NCI-H2196 (cell line): ENCODE results near the gene SLC48A1.

ENCODE experiments used
- DNase-seq: peaks from one replicate; lab custom pipeline; 2025; ENCODE audit not compliant: unreplicated experiment; lab: John Stamatoyannopoulos, UW

The SLC48A1 gene

GRCh38 chr12:47757840-47758583 lies 15.0 kb upstream of the SLC48A1 start:
- DNase-seq, result no peak

GRCh38 chr12:47758584-47758833 lies 14.5 kb upstream of the SLC48A1 start:
- no peak for DNase-seq

DNA sequence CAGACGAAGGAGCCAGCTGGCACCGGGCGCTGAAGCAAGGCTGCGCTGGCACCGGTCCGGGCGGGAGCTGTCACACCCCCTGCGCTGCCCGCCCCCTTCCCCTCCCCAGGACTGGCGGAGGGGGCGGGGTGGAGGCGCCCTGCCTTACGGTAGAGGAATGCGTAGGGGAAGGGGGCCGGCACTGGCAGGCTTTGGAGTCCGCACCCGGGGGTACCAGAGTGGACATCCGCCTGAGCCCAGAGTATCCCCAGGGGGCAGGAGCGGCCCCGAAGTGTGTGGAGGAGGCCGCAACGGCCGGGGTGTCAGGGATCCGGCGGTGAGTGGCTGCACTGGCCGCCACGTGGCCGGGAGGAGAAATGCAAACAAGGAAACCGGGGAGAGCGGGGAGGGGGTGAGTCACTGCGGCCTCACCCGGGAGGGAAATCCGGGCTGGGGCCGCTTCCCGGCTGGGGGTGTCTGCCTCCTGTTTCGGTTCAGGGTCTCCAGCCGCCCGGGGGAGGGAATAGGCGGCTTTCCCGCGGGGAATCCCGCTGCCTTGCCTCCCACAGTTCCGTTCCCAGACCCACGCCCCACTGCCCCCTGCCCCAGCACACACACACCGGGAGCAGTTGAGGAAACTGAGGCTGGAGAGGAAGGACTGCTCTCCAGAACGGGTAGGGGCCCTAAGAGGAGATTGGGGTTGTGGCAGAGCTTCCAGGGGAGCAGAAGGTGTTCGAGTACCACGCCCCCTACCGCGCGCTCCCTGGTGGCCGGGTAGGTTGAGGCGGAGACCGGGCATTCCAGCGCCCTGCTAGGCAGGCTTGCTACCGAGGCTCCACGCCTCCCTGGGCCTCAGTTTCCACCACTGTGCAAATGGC lies 14.0 kb upstream of the SLC48A1 start, which contains the start of gene RAPGEF3:
Gene RAPGEF3 (minus strand): TSS at position 47 of the 857 bp plus-strand sequence. CDS start 324 bp downstream, outside the sequence.
- DNase-seq, result peak; percentile 78

GRCh38 chr12:47762850-47763465 lies 10.1 kb upstream of the SLC48A1 start:
- DNase-seq, result no peak

DNA sequence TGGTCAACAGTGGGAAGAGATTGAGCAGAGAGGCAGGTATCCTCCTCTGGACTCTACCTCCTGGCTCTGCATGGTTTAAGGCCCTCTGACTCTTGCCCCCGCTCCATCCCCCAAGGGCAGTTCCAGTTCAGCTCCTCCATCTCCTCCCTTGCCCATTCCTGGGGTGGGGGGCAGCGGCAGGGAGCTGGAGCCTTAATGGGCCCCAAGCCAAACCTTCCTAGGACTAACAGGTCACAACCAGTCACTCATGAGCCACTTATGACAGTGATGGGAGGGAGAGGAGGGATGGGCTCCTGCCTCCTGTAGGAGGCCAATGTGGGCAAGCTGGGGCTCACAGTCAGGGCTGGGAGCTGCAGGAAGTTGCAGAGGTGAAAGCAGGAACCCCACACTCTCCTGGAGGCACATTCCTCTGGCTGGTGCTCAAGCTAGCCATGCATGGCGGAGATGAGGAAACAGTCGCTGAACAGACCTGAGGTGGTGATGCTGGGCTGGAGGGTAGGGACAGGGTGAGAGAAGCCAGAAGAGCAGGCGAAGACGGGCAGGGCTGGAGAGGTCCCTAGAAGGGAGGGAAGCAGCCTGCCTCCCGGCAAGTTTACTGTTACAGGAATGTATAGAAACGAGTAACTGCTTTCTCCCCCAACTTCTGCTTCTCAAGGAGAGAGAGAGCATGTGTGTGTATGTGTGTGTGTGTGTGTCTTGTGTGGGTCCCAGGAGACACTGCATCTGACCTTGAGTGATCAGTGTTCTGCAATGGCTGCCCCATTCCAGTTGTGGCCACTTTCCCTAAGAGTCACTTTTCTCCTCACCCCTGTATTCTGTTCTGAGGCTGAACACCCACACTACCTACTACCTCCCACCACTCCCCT lies 9.3 kb upstream of the SLC48A1 start:
- DNase-seq, result no peak

DNA sequence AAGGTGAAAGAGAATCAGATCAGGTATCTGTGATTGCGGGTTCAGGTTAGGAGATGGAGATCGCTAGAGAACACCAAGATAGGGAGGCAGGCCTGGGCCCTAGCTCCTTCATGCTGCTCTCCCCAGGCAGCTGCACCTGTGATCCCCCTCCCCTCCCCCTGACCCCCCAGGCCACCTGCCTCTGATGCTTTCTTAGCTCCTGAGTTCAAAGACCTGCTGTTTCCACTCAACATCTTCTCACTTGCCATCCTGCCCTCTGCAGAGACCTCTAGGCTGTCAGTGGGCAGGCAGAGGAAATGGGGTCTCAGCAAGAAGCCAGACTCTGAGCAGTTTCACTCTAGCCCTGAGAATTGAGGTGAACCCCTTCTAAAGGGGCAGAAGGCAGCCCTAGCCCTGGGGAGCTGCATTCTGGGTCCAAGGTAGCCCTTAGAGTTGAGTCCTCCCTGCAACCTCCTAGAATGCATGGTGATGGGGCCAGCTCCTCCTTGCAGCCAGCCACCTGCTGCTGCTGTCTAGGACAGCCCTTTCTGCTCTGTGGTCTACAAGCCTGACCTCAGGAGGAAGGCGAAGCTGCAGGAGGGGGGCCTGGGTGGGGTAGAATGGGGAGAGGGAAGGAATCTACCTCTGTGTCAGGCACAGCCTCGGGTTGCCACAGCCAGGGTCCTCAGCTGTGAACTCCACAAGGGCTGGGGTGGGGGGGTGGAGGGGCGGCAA lies 6.4 kb upstream of the SLC48A1 start:
- DNase-seq, result no peak

DNA sequence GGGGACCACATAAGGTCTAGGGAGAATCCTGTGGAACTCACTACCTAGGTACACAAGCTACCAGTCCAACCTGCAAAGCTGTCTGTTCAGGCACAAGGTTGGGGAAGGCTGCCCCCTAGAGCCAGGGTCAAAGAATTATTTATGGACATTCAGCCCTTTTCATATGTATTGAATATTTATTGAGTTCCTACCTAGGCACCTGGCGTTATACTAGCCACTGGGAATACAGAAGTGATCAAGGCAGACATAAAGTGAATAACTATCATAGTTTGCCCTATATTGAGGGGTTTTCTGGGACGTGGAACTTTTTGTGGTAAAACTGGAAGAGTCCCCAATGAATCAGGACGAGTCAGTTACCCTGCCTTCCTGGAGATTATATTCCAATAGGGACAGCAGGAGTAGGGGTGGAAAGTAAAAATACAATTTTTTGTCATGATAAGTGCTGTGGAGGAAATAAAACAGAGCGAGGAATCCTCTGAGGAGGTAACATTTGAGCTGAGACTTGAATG lies 5.8 kb upstream of the SLC48A1 start:
- DNase-seq, result peak; percentile 62

- no peak for DNase-seq
Observed at GRCh38 chr12:47768323-47768811, 4.7 kb upstream of the SLC48A1 start.

DNA sequence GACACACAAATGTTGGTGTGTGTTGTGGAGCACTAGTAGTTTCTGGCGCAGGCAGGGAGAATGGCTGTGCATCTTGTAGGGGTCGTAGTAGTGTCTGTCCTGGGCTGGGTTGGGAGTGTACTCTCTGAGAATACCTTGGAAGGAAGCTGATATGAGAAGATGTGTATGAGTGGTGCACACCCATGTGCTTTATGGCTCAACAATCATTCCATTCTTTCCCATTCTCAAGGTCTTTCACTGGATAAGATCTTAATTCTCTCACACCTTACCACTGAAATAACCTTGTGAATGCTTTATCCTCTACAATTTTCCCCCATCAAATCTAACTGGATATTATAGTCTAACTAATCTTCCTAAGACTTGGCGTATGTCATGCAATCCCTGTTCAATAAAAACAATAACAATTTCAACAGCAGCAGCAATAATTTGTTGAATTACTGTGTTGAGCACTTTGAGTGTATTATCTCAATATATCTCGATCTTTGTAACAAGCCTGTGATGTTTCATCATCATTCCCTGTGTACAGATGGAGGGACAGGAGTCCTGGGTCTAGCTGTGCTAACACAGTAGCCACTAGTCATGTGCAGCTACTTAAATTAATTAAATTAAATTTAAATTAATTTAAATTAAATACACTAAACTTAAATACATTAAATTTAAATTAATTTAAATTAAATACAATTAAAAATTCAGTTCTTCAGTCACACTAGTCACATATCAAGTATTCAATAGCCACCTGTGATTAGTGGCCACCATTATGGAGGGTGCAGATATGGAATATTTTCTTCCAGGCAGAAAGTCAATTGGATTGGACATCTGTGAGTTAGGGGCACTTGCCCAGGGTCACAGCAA lies 3.6 kb upstream of the SLC48A1 start:
- no peak for DNase-seq

DNA sequence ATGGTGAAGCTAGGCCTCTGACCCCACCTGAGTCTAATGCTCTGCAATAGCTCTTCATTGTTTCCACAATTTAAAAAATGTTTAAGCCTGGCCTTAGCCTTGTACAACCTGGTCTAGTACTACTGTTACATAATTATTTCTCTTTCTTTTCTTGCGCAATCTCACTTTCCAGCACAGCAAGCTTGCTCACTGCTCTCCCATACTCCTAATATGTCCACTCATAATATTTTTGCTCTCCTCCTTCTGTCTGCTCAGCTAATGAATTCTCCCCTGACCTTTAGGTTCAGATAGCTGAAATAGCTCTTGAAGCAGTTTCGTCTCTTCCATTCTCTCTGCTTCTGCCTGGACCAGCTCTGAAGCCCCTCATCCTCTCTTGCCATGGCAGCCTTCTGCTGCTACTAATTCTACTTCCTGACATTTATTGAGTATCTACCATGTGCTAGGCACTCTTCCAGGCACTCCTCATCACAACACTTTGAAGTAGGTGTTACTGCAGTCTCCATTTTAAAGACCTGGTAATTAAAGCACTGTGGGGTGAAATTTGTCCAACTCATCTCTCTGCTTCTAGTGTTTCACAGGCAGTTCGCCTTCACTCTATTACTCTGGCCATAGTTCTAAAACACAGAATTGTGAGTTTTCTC lies 2.8 kb upstream of the SLC48A1 start:
- DNase-seq, result no peak

GRCh38 chr12:47771304-47771703 lies 1.7 kb upstream of the SLC48A1 start:
- no peak for DNase-seq

- DNase-seq, result no peak
Observed at GRCh38 chr12:47772094-47772660, 861 bp upstream of the SLC48A1 start.

DNA sequence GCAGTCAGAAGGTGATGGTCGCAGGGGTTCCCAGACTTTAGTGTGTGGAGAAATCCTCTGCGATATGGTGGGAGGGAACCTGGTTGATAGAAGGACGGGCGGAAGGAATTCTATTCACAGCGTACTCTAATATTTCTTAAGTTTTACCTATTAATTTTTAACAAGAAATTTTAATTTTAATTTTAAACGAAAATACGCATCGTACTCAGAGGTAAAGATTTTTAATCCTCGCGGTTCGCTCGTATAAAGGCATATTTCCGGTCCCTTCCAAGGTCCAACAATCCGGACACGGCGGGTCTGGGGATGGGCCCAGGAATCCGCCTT lies 338 bp upstream of the SLC48A1 start:
- DNase-seq, result no peak

DNA sequence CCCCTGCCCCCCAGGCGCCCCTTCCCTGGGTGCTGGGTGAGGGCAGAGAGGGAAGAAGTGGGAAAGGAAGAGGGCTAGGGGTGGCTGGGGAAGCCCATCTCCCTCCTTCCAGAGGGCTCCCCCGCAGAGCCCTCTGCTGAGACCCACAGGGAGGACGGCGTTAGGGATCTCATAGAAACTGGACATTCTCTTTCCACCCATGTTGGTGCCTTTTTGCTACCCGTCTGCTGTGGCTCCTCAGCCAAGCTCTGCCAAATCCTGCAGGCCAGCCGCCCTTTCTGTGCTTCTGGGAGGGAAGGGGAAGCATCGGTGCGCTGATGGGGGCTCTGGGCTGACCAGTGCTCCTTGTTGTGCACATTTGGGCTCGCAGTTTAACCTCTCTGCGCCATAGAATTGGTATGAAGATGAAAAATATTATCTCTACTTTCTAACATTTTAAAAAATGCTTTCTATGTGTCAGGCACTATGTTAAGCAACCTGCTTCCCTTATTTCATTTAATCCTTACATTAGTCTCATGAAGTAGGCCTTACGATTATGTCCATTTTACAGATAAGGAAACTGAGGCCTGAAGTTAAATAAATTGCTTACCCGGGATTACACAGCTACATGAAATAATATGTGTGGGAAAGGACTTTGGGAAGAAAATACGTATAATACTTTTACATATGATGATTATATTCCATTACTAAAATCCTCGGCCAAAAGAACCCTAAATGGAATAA lies 981 bp downstream of the SLC48A1 start:
- DNase-seq, result no peak

DNA sequence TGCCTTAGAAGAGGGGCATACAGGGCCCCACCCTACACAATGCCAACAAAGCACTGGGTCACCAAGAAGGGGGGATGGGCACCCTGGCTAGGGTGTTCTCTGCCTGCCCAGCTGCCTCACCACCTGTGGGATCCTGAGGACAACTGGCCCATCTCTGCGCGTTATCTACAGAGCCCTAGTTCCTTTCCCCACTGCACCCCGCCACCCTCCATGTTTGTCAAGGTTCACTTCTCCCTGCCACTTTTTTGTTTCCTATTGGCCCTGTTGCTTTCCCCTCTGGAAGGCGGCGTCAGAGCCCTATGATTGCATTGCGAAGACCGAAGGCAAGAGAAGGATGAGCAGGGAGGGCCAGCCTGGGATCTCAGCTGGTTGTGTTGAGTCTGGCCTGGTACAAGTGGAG lies 1.6 kb downstream of the SLC48A1 start:
- DNase-seq, result no peak

DNA sequence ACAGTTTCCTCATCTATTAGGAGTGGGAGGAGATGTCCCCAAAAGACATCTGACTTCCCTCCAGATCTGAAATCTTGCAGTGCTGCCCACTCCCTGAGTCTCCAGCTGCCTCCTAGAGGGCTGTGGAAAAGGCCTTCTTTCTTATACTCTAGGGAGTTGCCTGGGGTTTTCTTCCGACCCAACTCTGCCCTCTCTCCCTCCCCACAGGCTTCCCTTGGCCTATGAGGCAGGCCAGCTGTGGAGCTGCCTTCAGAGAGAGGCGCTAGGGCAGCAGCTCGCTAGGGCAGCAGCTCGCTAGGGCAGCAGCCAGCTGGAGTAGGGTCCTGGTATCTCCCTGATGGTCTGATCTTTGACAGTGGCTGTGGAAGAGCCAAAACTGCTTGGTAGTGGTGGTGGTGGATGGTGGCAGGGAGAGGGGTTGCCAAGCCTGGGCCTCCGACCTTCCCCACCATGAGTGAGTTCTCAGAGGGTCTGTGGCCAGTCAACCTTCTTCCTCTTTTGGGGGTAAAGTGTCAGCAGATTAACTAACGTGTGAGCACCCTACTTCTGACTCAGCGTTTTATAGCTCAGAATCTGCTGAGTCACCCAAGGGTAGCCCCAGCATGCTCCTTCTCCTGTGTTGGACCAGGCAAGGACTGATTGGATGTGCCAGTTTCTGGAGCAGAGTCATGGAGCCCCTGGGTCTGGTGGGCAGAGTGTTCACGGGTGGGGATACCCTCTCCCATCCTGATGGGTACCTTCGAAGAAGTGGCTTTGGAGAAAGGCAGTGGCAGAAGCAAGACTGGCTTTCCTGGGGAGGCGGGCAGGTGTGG lies 2.3 kb downstream of the SLC48A1 start:
- DNase-seq, result no peak
